Neural progenitor cell (in vitro differentiated cells): ENCODE results near the gene GNMT. TPM values are rescaled to one million over a fixed set of nuclear protein-coding genes. Genes with fewer than 3 reads are reported as not detected.

Experiments used
- DNase-seq: peaks from one replicate; pipeline ENCODE4 v3.0.0-alpha.2; 2016; ENCODE audit warnings: low spot score
- H2AFZ ChIP-seq: fragments of 200-600 bp; sonication (generic); replicated peaks from 2 replicates; pipeline ENCODE4 v1.6.1; 2016; ENCODE audit warnings: antibody characterized with exemption
- H3F3A ChIP-seq: fragments of 200-600 bp; sonication (generic); 2 replicates; pipeline ENCODE4 v1.6.1; 2016; ENCODE audit warnings: antibody characterized with exemption, low read depth
- H3K27ac ChIP-seq: fragments of 200-600 bp; sonication (generic); 2 replicates; pipeline ENCODE4 v1.5.1; 2016; ENCODE audit warnings: mild to moderate bottlenecking
- H3K27me3 ChIP-seq: fragments of 200-600 bp; sonication (generic); 2 replicates; pipeline ENCODE4 v1.6.1; 2016; ENCODE audit warnings: mild to moderate bottlenecking, moderate library complexity
- H3K36me3 ChIP-seq: fragments of 200-600 bp; sonication (generic); 2 replicates; pipeline ENCODE4 v1.5.1; 2016
- H3K4me1 ChIP-seq: fragments of 200-600 bp; sonication (generic); 2 replicates; pipeline ENCODE4 v1.6.1; 2016; ENCODE audit warnings: mixed run types
- H3K4me2 ChIP-seq: fragments of 200-600 bp; sonication (generic); 2 replicates; pipeline ENCODE4 v1.6.1; 2016
- H3K4me3 ChIP-seq: fragments of 200-600 bp; sonication (generic); 2 replicates; pipeline ENCODE4 v1.5.1; 2016
- H3K79me2 ChIP-seq: fragments of 200-600 bp; sonication (generic); 2 replicates; pipeline ENCODE4 v1.6.1; 2016; ENCODE audit warnings: low read depth
- H3K9ac ChIP-seq: fragments of 200-600 bp; sonication (generic); 2 replicates; pipeline ENCODE4 v1.6.1; 2016
- H3K9me3 ChIP-seq: fragments of 200-600 bp; sonication (generic); 2 replicates; pipeline ENCODE4 v1.5.1; 2016; ENCODE audit warnings: low read depth
- H4K20me1 ChIP-seq: fragments of 200-600 bp; sonication (generic); 2 replicates; pipeline ENCODE4 v1.6.1; 2016; ENCODE audit warnings: low read depth
- H3K27ac Mint-ChIP-seq: 3 replicates; pipeline ENCODE4 v1.8.0; 2021; ENCODE audit warnings: mixed read lengths
- H3K27me3 Mint-ChIP-seq: 2 replicates; pipeline ENCODE4 v1.8.0; 2022; ENCODE audit warnings: low read depth, mild to moderate bottlenecking, inconsistent platforms, moderate library complexity, mixed read lengths; ENCODE audit not compliant: insufficient read depth
- H3K36me3 Mint-ChIP-seq: 3 replicates; pipeline ENCODE4 v1.8.0; 2021; ENCODE audit warnings: mixed read lengths
- H3K4me1 Mint-ChIP-seq: 3 replicates; pipeline ENCODE4 v1.8.0; 2021; ENCODE audit warnings: mixed read lengths
- H3K4me3 Mint-ChIP-seq: 3 replicates; pipeline ENCODE4 v1.8.0; 2021; ENCODE audit warnings: mild to moderate bottlenecking, moderate library complexity, mixed read lengths
- H3K9me3 Mint-ChIP-seq: 3 replicates; pipeline ENCODE4 v1.8.0; 2020; ENCODE audit warnings: mixed read lengths
- CTCF ChIP-seq: fragments of 200-600 bp; sonication (generic); IDR thresholded peaks from 2 replicates; pipeline ENCODE4 v1.5.1; 2017; ENCODE audit warnings: antibody characterized with exemption, mild to moderate bottlenecking
- EZH2 ChIP-seq: fragments of 200-600 bp; sonication (generic); IDR thresholded peaks from 2 replicates; pipeline ENCODE4 v1.6.1; 2017; ENCODE audit warnings: antibody characterized with exemption, mild to moderate bottlenecking, moderate library complexity
- EZH2phosphoT487 ChIP-seq: fragments of 200-600 bp; sonication (generic); IDR thresholded peaks from 2 replicates; pipeline ENCODE4 v1.6.1; 2017; ENCODE audit warnings: antibody characterized with exemption
- total RNA-seq: library from RNA; depleted of rRNA; stranded (reverse); fragments of >200 nt; gene quantifications from 2 replicates; pipeline ENCODE4 v1.2.3, GENCODE V29; 2015; ENCODE audit warnings: low replicate concordance

GNMT gene
- total RNA-seq, 1 donor from 2014 or later: not detected

GRCh38 chr6:42935322-42935721 lies 25.2 kb upstream of the GNMT start:
- H3F3A ChIP-seq: peaks cover 12% of the 10 kb centered on the region
- H2AFZ ChIP-seq: no peak overlapping the region
- H3K27me3 Mint-ChIP-seq: peaks cover 7% of the 10 kb centered on the region
- H3K4me1 Mint-ChIP-seq: peaks cover 14% of the 10 kb centered on the region
- peaks cover 17% of the 10 kb centered on the region for H3K36me3 Mint-ChIP-seq
- peaks cover 57% of the 10 kb centered on the region for H3K79me2 ChIP-seq
- H3K4me3 Mint-ChIP-seq: no peak overlapping the region
- no peaks in the 10 kb centered on the region for H3K27me3 ChIP-seq
- H3K9ac ChIP-seq: no peak overlapping the region
- H3K4me1 ChIP-seq: no peaks in the 10 kb centered on the region
- no peak overlapping the region for H3K4me3 ChIP-seq
- no peak overlapping the region for H3K27ac ChIP-seq
- TF ChIP-seq EZH2 (no peak), EZH2phosphoT487 (no peak), CTCF (no peak)
- no peak overlapping the region for H3K27ac Mint-ChIP-seq
- H3K9me3 Mint-ChIP-seq: no peaks in the 10 kb centered on the region
- no peak overlapping the region for H3K4me2 ChIP-seq
- H4K20me1 ChIP-seq: peaks cover 24% of the 10 kb centered on the region
- no peaks in the 10 kb centered on the region for H3K36me3 ChIP-seq
- no peak for DNase-seq
- no peaks in the 10 kb centered on the region for H3K9me3 ChIP-seq

GRCh38 chr6:42936398-42936797 lies 24.2 kb upstream of the GNMT start:
- no peak overlapping the region for H2AFZ ChIP-seq
- no peaks in the 10 kb centered on the region for H3K4me1 ChIP-seq
- no peak overlapping the region for H3K4me3 ChIP-seq
- no peak overlapping the region for H3K27ac ChIP-seq
- Mint-ChIP-seq H3K4me1 (peaks cover 7% of the 10 kb centered on the region), H3K4me3 (no peak overlapping the region), H3K36me3 (peaks cover 20% of the 10 kb centered on the region), H3K27me3 (peaks cover 7% of the 10 kb centered on the region), H3K27ac (no peak overlapping the region), H3K9me3 (no peaks in the 10 kb centered on the region)
- no peaks in the 10 kb centered on the region for H3K27me3 ChIP-seq
- TF ChIP-seq EZH2phosphoT487 (no peak), CTCF (no peak), EZH2 (no peak)
- no peak overlapping the region for H3K4me2 ChIP-seq
- DNase-seq: no peak
- no peaks in the 10 kb centered on the region for H3K36me3 ChIP-seq
- H3K9me3 ChIP-seq: no peaks in the 10 kb centered on the region
- peaks cover 47% of the 10 kb centered on the region for H3K79me2 ChIP-seq
- peaks cover 24% of the 10 kb centered on the region for H4K20me1 ChIP-seq
- H3F3A ChIP-seq: peaks cover 1% of the 10 kb centered on the region
- H3K9ac ChIP-seq: no peak overlapping the region

GRCh38 chr6:42937548-42938427 lies 22.8 kb upstream of the GNMT start:
- H3K27ac ChIP-seq: no peak overlapping the region
- Mint-ChIP-seq H3K27ac (no peak overlapping the region), H3K4me3 (no peak overlapping the region), H3K9me3 (no peaks in the 10 kb centered on the region), H3K36me3 (peaks cover 19% of the 10 kb centered on the region), H3K4me1 (no peaks in the 10 kb centered on the region), H3K27me3 (peaks cover 7% of the 10 kb centered on the region)
- H3K4me1 ChIP-seq: no peaks in the 10 kb centered on the region
- no peak for DNase-seq
- H2AFZ ChIP-seq: no peak overlapping the region
- H3K4me3 ChIP-seq: no peak overlapping the region
- H3K36me3 ChIP-seq: no peaks in the 10 kb centered on the region
- H3K4me2 ChIP-seq: no peak overlapping the region
- TF ChIP-seq EZH2phosphoT487: no peak
- no peak for TF ChIP-seq CTCF
- TF ChIP-seq EZH2: no peak
- H3K79me2 ChIP-seq: peaks cover 33% of the 10 kb centered on the region
- peaks cover 13% of the 10 kb centered on the region for H4K20me1 ChIP-seq
- no peaks in the 10 kb centered on the region for H3K9me3 ChIP-seq
- H3K27me3 ChIP-seq: no peaks in the 10 kb centered on the region
- no peak overlapping the region for H3K9ac ChIP-seq
- no peaks in the 10 kb centered on the region for H3F3A ChIP-seq
